HG03469 (cell line): Measurements from ENCODE around the gene OPCML.

Experiments used
- ATAC-seq: cut with Tn5 transposase; IDR thresholded peaks from one replicate; pipeline ENCODE4 v1.9.1; 2021; ENCODE audit warnings: mild to moderate bottlenecking, moderate library complexity, moderate number of reproducible peaks; ENCODE audit not compliant: unreplicated experiment

OPCML gene

DNA sequence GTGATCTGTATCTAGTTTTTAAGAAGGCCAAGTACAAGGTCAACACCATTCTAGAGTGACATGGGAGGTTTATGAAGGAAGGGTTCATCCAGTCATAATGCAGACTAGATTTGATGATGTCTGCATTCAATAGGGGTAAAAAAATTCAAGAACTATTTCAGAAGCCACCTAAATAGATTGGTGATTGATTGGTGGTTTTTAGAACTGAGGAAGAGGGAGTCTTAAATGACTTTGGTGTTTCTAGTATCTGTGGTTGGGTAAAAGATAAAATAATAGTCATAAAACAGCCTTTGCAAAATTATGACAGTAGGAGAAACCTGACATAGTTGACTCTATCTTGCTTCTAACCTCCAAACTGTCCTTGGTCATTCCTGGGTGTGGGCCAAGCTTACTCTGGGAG, 114.1 kb downstream of the OPCML start:
- ATAC-seq, result no peak

DNA sequence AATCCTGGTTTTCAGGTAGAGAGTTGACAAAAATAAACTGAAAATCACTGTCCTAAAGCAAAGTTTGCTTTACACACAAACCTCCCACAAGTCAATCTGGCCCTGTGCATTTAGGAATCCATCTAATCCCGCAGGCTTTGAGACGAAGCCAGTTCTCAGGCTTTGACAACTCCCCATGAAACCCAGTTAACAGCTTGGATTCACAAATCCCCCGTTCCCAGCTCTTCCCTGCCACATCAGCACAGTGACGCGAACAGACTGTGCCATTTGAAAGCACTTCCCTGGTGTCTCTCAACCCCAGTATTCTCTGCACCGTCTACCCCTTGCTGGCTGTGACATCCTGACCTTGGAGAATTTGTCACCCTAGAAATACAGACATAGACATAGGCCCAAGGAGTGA, 117.8 kb downstream of the OPCML start:
- ATAC-seq, result no peak

DNA sequence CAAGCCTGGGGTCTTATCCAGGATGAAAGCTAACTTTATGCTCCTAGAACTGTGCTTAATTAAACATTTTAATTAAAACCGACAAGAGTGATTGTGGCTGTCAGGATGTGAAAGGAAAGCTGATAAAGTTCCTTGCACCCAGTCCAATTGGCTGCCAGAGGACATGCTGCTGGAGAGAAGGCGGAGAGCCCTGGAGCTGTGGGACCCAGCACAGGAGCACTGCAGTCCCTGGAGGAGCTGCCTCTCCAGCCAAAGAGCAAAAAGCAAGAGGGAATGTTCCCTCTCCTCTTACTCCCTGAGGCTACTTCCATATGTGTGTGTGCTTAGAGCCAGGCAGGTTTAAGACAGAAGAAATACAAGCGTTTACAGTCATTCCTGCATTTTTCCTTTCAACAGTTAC, 118.6 kb downstream of the OPCML start:
- ATAC-seq, result no peak

DNA sequence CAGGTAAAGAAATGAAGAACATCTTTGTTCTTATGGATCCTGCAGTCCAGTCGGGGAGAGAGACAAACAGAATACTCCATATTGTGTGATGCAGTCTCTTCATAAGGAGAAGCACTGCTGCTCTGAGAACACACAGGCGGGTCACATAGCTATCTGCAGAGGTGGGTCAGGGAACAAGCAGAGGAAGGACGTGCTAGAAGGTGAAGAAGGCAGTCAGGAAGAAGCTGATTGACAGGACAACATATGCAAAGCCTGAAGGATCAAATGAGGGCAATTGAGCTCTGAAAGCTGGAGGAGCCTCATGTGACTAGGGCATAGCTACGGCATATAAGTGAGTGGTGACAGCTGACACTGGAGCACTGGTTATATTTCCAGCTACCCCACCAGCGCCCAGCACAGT, 122.5 kb downstream of the OPCML start:
- no peak for ATAC-seq

DNA sequence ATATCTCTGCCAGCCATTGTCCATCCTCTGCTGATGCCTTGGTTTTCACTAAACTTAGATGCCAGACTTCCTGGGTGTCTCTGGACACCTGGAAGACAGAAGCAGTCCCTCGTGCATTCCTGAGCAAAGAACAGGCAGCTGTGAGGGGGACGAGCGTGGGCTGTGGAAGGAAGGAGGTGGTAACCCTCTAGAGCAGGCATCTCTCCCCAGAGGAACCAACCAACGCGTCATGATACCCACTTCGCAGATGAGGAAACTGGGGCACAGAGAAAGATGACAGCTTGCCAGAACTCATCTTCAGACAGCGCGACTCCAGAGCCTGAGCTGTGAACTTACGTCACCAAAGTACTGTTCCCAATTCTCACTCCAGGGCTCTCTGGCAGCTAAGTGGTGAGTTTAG, 123.4 kb downstream of the OPCML start:
- ATAC-seq, result no peak

DNA sequence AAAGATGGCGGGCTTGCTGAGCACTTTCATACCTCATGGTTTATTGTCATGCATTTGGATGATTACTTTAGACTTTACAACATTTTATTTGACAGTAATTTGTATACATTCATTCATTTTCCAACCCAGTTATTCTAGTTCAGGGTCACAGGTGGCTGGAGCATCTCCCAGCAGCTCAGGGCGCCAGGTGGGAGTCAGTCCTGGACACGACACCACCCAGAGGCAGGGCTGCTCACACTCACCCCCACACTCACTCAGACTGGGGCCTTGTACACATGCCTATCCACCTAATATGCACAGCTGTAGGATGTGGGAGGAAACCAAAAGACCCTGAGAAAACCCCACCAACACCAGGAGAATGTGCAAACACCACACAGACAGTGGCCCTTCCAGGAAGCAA, 123.9 kb downstream of the OPCML start:
- no peak for ATAC-seq

DNA sequence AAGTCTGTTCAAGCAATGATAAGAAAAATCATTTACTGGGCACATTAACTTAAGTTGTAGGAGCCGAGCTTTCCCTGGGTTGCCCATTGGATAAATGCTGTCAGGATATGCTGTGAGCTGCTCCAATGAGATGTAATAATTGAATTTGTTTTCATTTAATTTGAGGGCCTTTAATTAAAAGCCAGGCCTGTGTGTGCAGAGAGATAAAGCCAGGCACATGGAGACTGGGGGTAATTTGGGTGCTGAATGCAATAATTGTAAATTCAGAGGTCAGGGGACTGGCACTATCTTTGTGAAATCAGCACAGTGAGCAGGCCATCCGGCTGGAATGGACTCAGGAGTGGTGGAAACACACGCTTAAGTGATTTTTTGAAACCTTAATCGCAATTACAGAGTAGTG, 125.8 kb downstream of the OPCML start:
- no peak for ATAC-seq

DNA sequence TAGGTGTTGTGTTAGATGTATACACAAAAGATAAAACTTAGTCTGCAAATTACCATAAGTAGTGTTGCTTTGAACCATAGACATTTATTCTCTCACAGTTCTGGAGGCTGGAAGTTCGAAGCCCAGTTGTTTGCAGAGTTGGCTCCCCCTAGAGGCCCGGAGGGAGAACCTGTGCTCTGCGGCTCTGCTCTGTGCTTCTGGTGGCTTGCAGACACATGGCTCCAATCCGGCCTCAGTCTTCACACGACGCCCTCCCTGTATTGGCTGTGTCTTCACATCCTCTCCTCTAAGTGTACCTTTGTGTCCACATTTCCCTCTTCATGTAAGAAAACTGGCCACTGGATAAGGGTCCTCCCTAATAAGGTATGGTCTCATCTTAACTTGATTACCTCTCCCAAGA, 128.4 kb downstream of the OPCML start:
- no peak for ATAC-seq

DNA sequence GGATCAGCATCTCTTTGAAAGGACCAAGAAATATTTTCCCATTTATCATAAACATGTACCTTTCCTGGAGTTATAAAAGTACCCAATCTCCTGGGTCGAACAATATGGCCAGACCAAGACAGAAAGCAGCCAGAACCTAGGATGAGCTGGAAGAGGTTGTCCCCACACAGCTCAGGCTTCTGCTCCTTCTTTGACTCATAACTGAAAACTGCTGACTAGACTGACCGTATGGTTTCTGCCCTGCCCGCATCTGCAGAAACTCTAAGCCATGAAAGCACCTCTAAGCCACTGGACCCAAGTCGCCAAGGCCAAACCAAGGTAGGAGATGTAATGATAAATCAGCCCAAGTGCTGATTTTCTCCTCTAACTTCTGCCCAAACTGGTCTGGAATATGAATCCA, 129.8 kb downstream of the OPCML start:
- no peak for ATAC-seq

DNA sequence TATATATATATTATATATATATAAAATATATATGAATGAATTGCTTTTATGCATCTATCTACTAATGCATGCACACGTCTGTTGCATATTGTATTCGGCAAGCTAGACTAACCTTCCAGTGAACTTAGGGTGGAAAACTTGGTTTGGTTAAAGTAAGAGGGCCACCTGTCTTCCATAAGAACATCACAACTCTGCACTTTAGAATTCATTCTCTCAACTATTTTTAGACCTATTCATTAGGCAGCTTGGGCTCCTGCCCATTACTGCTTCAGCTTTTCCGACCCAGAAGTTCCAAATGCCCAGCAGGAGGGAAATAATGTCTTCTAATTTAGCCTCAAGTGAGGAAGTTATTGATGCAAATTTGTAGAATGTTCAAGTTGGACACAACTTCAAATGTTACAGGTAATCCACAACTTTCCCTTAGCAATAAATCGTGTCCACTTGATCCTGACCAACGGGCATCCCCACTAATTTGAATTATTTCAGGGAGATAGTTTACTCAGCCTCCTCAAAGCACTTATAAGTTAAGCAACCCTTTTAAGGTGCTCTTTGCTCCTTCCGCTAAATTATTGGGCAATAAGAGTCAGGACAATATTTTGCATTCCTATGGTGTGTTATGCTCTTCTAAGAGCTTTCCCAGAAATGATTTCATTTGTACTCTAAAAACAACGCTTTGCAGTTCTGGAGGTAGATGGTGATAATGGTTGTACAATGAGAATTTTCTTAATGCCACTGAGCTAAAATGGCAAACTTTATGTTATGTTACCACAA, 132.3 kb downstream of the OPCML start:
- no peak for ATAC-seq

DNA sequence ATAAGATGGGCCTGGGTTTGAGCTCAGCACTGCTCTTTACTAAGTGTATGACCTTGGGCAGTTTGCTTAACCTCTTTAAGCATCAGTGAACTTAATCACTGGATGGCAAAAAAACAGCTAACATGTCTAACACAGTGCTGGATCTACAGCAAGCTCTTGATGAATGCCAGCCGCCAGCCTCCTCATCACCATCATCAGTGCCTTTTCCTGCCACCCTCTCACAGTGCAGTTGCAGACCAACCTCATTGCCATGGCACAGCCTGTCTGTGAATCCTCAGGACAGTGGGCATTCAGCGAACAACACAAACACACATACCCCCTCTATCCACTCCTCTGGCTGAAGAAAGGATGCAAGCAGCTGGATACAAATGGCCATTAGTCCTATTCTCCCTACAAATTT, 133.0 kb downstream of the OPCML start:
- ATAC-seq, result no peak

DNA sequence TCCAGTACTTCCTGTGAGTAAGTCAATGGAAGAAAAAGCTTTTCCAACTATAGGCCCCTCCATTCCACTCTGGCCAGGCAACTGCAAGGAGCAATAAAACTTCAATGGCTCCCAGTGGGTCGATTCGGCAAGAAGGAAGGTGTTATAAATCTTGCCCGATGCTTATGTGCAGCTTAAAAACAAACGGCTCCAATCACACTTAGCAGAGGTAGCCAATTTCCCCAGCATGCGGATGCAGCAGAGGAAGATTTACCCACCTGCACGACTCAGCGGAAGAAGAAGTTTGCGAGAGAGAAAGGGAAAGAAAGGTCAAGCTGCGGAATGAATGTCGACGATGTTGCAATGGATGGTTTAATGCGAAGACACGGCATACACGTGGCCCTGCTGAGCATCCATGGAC, 141.5 kb downstream of the OPCML start:
- no peak for ATAC-seq

DNA sequence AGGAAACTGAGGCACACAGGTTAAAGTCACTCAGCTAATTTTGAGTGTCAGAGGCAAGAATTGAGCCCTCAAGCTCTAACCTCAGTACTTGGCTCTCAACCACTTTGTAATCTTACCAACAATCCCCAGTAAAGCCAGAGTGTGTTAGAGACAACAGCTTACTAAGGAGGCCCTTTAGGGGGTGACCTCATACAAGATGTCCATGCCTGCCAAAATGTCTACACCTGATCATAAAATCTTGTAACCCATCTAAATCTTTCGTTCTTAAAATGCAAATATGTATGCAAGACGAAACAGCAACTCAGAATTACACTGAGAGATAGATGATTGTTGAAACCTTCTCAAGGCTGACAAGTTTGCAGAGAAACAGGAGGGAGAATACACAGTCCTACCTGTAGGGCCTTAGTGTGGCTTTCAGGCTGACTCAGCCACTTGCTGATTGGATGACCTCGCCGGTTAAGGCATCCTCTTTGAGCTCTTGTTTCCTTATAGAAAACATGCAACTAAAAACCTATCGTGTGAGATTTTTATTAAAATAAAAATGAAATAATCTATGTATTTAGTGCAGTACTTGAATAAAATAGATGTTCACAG, 143.2 kb downstream of the OPCML start:
- ATAC-seq, result no peak

DNA sequence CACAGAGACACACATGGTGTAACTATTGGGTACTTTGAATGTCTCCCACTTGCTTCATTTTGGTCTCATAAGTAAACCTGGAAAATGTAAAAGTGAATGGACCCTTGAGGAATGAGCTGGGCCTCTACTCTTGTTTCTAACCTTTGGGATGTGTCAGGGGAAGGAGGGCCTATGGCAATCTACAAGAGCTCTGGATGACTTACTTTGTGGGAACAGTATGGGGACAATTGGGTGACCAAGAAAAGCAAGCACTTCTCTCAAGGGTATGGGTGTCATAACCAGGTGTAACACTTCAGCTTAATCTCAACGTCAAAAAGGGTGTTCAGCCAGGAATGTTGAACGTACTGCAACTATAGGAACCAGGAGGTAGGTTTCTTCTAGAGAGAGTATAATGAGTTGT, 144.0 kb downstream of the OPCML start:
- ATAC-seq, result no peak

DNA sequence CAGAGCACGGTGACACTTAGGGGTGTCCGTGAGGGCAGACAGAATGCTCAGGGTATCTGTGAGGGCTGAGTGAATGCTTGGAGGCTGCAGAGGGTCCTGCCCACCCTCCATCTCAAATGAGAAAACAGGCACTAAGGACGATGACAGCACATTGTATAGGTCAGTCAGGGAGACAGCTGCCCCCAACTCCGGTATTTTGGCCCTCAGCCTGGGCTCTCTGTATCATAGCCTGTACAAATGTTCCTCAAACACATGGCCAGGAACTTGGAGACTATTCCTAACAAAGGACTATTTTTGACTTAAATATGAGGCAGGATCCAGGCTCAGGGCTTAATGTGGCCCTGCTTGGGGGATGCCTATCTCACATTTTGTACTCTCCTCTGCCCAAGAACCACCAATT, 145.4 kb downstream of the OPCML start:
- no peak for ATAC-seq

DNA sequence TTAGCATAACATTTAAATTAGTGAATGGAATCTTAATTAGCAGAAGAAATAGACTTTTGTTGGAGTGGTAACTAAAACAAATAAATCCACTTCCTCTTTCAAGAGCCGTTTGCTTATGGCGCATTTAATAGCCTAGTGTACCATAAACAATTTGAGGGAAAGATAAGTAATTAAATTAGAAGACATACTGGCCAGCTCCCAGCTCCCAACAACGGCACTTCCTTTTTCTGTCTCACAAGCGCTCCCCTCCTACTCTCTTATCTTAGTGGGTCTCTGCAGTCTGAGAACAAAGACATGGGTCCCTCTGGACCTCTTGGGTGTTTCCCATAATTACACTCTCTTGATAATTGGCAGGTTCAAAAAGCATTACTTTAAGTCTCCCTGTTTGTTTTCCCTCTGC, 146.0 kb downstream of the OPCML start:
- ATAC-seq, result no peak

DNA sequence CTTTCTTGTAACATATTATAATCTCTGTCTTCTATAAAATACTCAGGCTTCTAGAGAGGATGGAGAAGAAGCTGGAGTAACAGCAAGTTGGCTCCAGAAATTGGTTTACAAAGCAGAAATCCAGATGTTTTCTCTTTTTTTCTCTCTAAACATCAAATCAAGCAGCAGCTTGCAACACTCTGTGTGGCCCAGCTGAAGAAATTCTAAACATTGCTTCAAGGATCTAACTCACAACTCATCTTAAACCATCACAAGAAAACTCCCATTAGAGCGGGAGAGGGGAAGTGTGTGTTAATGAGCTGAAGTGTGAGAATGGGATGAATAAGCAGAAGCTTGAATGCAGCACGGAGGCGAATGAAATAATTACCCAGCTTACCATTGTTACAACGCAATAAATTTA, 146.5 kb downstream of the OPCML start:
- ATAC-seq, result no peak

DNA sequence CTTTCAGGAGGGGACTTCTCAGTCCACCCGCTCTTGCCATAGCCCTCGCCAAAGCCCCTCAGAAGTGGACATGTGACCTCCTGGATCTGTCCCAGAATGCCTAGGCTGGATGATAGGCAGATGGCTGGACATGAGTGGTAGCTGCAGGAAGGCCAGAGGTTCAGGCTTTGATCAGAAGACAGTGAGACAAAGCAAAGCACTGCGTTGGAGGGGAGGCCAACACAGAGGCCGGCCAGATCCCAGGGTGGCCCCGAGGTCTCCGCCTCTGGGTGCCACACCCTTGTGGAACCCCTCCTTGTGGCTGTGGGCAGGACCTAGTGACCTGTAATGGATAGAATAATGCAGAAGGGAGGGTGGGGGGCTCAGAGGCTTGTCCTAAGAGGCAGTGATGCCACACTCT, 147.6 kb downstream of the OPCML start:
- ATAC-seq, result no peak

DNA sequence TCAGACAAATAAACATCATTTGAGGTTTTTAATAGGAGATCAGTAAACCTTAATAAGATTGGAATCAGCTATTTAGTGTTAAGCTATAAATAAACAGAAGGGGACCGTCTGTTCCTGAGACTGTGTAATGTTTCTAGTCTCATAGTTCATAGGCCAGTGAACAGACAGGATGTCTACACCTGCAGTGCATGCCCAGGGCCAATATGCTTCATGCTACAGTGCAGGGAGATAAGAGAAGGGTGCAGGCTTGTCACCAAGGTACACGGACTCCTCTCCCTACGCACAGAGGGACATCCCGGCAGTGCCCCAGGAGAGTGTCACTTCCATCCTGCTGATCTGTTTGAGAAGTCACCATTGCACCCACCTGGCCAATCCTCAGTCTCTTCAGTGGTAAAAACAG, 148.6 kb downstream of the OPCML start:
- ATAC-seq, result no peak

DNA sequence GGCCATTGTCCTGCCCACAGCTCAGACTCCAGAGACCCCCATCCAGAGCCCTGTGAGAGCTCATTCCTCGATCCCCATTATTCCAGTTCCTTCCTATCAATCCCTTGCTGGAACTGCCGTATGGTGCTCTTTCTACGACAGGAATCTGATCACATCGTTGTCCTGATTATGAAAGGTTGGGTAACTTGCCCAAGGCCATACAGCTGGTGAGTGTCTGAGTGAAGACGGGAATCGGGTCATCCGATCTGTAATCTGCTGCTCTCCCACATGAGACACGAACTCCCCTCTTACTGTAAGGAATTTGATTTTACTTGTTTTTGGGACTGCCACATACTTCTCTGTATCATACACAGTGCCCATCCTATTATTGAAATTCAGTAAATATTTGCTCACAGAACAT, 149.1 kb downstream of the OPCML start:
- ATAC-seq, result no peak

DNA sequence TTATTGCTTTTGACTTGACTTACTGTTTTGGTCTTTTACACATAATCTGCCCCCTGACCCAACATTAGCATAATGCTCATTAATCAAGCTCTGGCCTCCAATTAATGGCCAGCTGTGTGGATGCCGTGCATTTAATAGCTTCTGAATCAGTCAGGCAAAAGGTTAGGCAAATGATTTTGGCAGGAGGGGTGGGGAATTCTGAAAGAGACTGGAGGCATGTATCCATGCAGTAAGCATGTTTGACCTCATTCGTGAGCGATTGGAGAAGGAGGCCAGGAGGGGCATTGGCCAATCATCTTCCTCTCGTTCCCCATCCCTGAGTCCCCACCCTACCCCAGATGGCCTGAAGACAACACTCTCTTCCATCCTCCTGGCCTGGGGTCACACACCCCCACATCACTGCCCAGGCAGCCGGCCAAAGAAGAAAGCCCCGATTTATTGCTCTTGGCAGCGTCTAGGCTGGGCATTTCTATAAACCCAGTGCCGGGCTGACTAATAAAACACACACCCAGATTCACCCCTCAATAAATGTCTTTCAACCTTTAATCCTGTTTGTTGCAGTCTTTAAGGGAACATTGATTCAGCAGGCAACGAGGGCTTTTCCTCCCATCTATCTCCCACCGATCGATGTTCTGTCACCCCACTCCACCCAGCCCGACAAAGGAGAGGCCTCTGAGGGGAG, 150.0 kb downstream of the OPCML start:
- ATAC-seq, result no peak

DNA sequence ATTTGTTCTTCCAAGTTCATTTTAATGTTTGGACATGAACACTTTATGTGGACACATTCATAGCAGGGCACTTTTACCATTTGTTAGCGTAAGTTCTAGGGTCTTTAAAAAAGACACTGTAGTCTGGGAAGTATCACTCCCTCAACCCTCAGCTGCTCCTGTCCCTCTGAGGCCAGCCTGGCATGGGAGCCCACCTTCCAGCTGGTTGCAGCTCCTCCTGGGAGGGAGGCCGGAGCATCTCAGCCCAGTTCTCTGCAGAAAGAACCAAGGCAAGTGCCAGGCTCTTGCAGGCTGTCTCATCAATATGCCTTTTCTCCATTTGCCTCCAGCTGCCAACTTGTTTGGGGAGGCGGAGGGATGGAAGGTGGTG, 150.6 kb downstream of the OPCML start:
- ATAC-seq, result no peak
